Endodermal cell (in vitro differentiated cells): ENCODE results near the gene STIM1. TPM values are rescaled to one million over a fixed set of nuclear protein-coding genes. Genes with fewer than 3 reads are reported as not detected.

ENCODE experiments used
- DNase-seq: peaks from one replicate; pipeline ENCODE4 v3.0.0-alpha.2; 2017
- H3K27ac ChIP-seq: 2 replicates; pipeline ENCODE4 v1.5.1; 2013; ENCODE audit warnings: mild to moderate bottlenecking, low read depth, low read length, moderate library complexity
- H3K27me3 ChIP-seq: 2 replicates; pipeline ENCODE4 v1.6.1; 2013; ENCODE audit warnings: mild to moderate bottlenecking, low read length, moderate library complexity; ENCODE audit not compliant: insufficient read depth, control insufficient read depth, poor library complexity, severe bottlenecking
- H3K36me3 ChIP-seq: 2 replicates; pipeline ENCODE4 v1.7.0; 2013; ENCODE audit warnings: mild to moderate bottlenecking, low read length, moderate library complexity; ENCODE audit not compliant: control insufficient read depth, insufficient read depth
- H3K4me1 ChIP-seq: one replicate; pipeline ENCODE4 v1.7.0; 2013; ENCODE audit warnings: low read length; ENCODE audit not compliant: control insufficient read depth, insufficient read depth
- H3K4me3 ChIP-seq: 2 replicates; pipeline ENCODE4 v1.5.1; 2013; ENCODE audit warnings: mild to moderate bottlenecking, low read length, moderate library complexity
- H3K9ac ChIP-seq: 2 replicates; pipeline ENCODE4 v1.6.1; 2013; ENCODE audit warnings: mild to moderate bottlenecking, low read length, moderate library complexity; ENCODE audit not compliant: poor library complexity, severe bottlenecking; ENCODE audit errors: extremely low read depth
- H3K9me3 ChIP-seq: 2 replicates; pipeline ENCODE4 v1.6.1; 2013; ENCODE audit warnings: mild to moderate bottlenecking, low read length, moderate library complexity; ENCODE audit not compliant: control insufficient read depth
- H3K27ac Mint-ChIP-seq: 2 replicates; pipeline ENCODE4 v1.8.0; 2020; ENCODE audit warnings: mixed read lengths
- H3K27me3 Mint-ChIP-seq: 2 replicates; pipeline ENCODE4 v1.8.0; 2021; ENCODE audit warnings: mild to moderate bottlenecking, mixed read lengths; ENCODE audit not compliant: insufficient read depth
- H3K36me3 Mint-ChIP-seq: 2 replicates; pipeline ENCODE4 v1.8.0; 2020; ENCODE audit warnings: low read depth, mixed read lengths
- H3K4me1 Mint-ChIP-seq: 2 replicates; pipeline ENCODE4 v1.8.0; 2020; ENCODE audit warnings: mixed read lengths
- H3K4me3 Mint-ChIP-seq: 2 replicates; pipeline ENCODE4 v1.8.0; 2020; ENCODE audit warnings: mild to moderate bottlenecking, moderate library complexity, mixed read lengths
- H3K9me3 Mint-ChIP-seq: 2 replicates; pipeline ENCODE4 v1.8.0; 2020; ENCODE audit warnings: mild to moderate bottlenecking, mixed read lengths
- CTCF ChIP-seq: fragments of 200-600 bp; sonication (generic); conservative IDR thresholded peaks from 2 replicates; pipeline ENCODE4 v1.5.0; 2021; ENCODE audit warnings: antibody characterized with exemption, mild to moderate bottlenecking
- WGBS, 2 experiments: methylation state at CpG; one replicate each; pipeline versions ENCODE4 v1.1.5 to v1.1.7; 2013; ENCODE audit warnings: missing lambda C conversion rate in 2 of 2, mixed read lengths in 1 of 2; ENCODE audit not compliant: insufficient coverage in 1 of 2, insufficient read length in 1 of 2; 5-methylcytosine and 5-hydroxymethylcytosine counted together
- total RNA-seq, 2 donors: library from RNA; stranded (reverse); fragmentation: NEBNext Ultra II Directional in 1 of 2; extraction: Animal tissue kit (Norgen Biotek cat#: 25700) in 1 of 2; gene quantifications; 2 replicates in 1 of 2; 3 replicates in 1 of 2; pipeline ENCODE4 v1.2.1, GENCODE V29; 2021

Gene STIM1
- total RNA-seq, 2 donors from 2014 or later, result 20.9 to 27.9 TPM

DNA sequence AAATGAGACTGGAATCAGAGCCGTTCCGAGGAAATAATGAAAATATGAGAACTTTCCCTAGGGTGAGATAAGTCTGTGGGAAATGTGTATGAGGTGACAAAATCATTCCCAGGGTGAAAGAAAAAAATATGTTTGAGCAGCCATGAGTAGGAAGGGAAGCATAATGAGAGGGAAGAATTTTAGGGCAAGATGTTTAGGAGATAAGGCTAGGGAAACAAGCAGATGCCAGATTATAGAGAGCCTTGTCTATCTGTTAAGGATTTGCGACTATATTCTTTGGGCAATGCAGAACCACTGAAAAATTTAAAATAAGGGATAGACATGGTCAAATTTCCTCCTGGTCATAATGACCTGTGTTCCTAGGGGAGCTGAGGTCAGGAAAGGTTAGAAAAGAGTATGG lies 54.4 kb downstream of the STIM1 start:
- Histone ChIP-seq H3K27me3 (no peaks in the 10 kb centered on the region), H3K36me3 (no peaks in the 10 kb centered on the region), H3K9ac (no peak overlapping the region), H3K27ac (no peak overlapping the region), H3K9me3 (no peaks in the 10 kb centered on the region), H3K4me3 (no peak overlapping the region), H3K4me1 (no peaks in the 10 kb centered on the region)
- DNase-seq, result no peak
- no peak for TF ChIP-seq CTCF
- H3K27ac Mint-ChIP-seq, result no peak overlapping the region
- WGBS, 2 experiments, result 75 to 76% methylated on average over 3 of the region's 3 CpGs
- H3K4me1 Mint-ChIP-seq, result peaks cover 2% of the 10 kb centered on the region
- H3K36me3 Mint-ChIP-seq, result no peaks in the 10 kb centered on the region
- no peak overlapping the region for H3K4me3 Mint-ChIP-seq
- no peaks in the 10 kb centered on the region for H3K9me3 Mint-ChIP-seq
- no peaks in the 10 kb centered on the region for H3K27me3 Mint-ChIP-seq

DNA sequence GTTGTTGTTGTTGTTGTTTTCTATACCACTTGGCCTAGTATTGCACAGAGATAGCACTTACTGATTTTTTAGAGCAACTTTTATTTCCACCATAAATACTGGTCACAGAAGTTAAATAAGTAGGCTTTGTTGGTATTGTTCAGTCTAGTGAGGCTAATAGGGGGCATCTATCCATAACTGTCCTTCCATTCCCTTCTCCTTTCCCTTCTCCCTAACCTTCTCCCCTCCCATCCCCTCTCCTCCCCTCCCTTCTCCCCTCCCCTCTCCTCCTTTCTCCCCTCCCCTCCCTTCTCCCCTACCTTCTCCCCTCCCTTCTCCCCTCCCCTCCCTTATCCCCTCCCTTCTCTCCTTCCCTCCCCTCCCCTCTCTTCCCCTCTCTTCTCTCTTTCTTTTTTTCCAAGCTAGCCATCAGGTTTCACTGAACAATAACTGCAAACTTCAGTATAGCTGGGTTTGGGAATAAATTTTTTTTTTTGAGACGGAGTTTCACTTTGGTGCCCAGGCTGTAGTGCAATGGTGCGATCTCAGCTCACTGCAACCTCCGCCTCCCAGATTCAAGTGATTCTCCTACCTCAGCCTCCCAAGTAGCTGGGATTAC lies 56.5 kb downstream of the STIM1 start:
- 96 to 100% methylated on average over 3 of the region's 3 CpGs for WGBS, 2 experiments
- no peak for TF ChIP-seq CTCF
- H3K27ac ChIP-seq, result no peak overlapping the region
- Mint-ChIP-seq H3K36me3 (no peaks in the 10 kb centered on the region), H3K27ac (no peak overlapping the region), H3K4me1 (no peaks in the 10 kb centered on the region), H3K4me3 (no peak overlapping the region), H3K9me3 (no peaks in the 10 kb centered on the region), H3K27me3 (no peaks in the 10 kb centered on the region)
- H3K9ac ChIP-seq, result no peak overlapping the region
- no peaks in the 10 kb centered on the region for H3K27me3 ChIP-seq
- H3K4me1 ChIP-seq, result no peaks in the 10 kb centered on the region
- H3K4me3 ChIP-seq, result no peak overlapping the region
- H3K9me3 ChIP-seq, result no peaks in the 10 kb centered on the region
- no peaks in the 10 kb centered on the region for H3K36me3 ChIP-seq
- DNase-seq, result no peak

- Histone ChIP-seq H3K9me3 (no peaks in the 10 kb centered on the region), H3K27me3 (no peaks in the 10 kb centered on the region), H3K36me3 (no peaks in the 10 kb centered on the region), H3K27ac (no peak overlapping the region), H3K4me1 (no peaks in the 10 kb centered on the region), H3K4me3 (no peak overlapping the region), H3K9ac (no peak overlapping the region)
- no peak for TF ChIP-seq CTCF
- Mint-ChIP-seq H3K9me3 (no peaks in the 10 kb centered on the region), H3K27me3 (no peaks in the 10 kb centered on the region), H3K36me3 (no peaks in the 10 kb centered on the region), H3K27ac (no peak overlapping the region), H3K4me1 (no peaks in the 10 kb centered on the region), H3K4me3 (no peak overlapping the region)
- DNase-seq, result no peak
- WGBS, 2 experiments, result 100% methylated on average over 1 of the region's 5 CpGs; no CpG with 5 or more reads in 1 of the 2 experiments
These were observed 58.5 kb downstream of the STIM1 start for GRCh38 chr11:3913921-3914320.
